MM.1S (cell line): ENCODE measurements around the gene SOD3.

Experiments
- DNase-seq: peaks from one replicate; pipeline ENCODE4 v3.0.0-alpha.2; 2015
- H2AFZ ChIP-seq: fragments of 300-600 bp; sonication (generic); 2 replicates; pipeline ENCODE4 v1.6.0; 2016; ENCODE audit warnings: antibody characterized with exemption, low read length
- H3F3A ChIP-seq: fragments of 300-600 bp; sonication (generic); 2 replicates; pipeline ENCODE4 v1.6.1; 2016; ENCODE audit warnings: mild to moderate bottlenecking, antibody characterized with exemption, low read length, moderate library complexity, mixed read lengths; ENCODE audit not compliant: insufficient read depth
- H3K27ac ChIP-seq: fragments of 300-600 bp; sonication (generic); 2 replicates; pipeline ENCODE4 v1.5.1; 2016; ENCODE audit warnings: mild to moderate bottlenecking, low read length
- H3K27me3 ChIP-seq: fragments of 300-600 bp; sonication (generic); replicated peaks from 2 replicates; pipeline ENCODE4 v1.6.0; 2016; ENCODE audit warnings: low read length; ENCODE audit not compliant: insufficient read depth
- H3K36me3 ChIP-seq: fragments of 300-600 bp; sonication (generic); replicated peaks from 2 replicates; pipeline ENCODE4 v1.6.1; 2016; ENCODE audit warnings: mild to moderate bottlenecking, low read length, mixed read lengths; ENCODE audit not compliant: insufficient read depth
- H3K4me1 ChIP-seq: fragments of 300-600 bp; sonication (generic); 2 replicates; pipeline ENCODE4 v1.6.1; 2016; ENCODE audit warnings: low read length, mixed read lengths
- H3K4me2 ChIP-seq: fragments of 300-600 bp; sonication (generic); 2 replicates; pipeline ENCODE4 v1.6.0; 2016; ENCODE audit warnings: low read depth, low read length
- H3K4me3 ChIP-seq: fragments of 300-600 bp; sonication (generic); 2 replicates; pipeline ENCODE4 v1.5.1; 2016; ENCODE audit warnings: low read length, mixed read lengths
- H3K79me2 ChIP-seq: fragments of 300-600 bp; sonication (generic); 2 replicates; pipeline ENCODE4 v1.6.1; 2016; ENCODE audit warnings: mixed run types, low read length, mixed read lengths
- H3K9ac ChIP-seq: fragments of 300-600 bp; sonication (generic); 2 replicates; pipeline ENCODE4 v1.6.1; 2016; ENCODE audit warnings: low read length, mixed read lengths
- H3K9me2 ChIP-seq: fragments of 300-600 bp; sonication (generic); replicated peaks from 2 replicates; pipeline ENCODE4 v1.6.1; 2016; ENCODE audit warnings: mild to moderate bottlenecking, low read length, mixed read lengths; ENCODE audit not compliant: insufficient read depth
- H3K9me3 ChIP-seq: fragments of 300-600 bp; sonication (generic); replicated peaks from 2 replicates; pipeline ENCODE4 v1.6.1; 2016; ENCODE audit warnings: mild to moderate bottlenecking, low read length, mixed read lengths; ENCODE audit not compliant: insufficient read depth
- H4K20me1 ChIP-seq: fragments of 300-600 bp; sonication (generic); 2 replicates; pipeline ENCODE4 v1.6.1; 2016; ENCODE audit warnings: mild to moderate bottlenecking, low read length, moderate library complexity, mixed read lengths; ENCODE audit not compliant: insufficient read depth
- EZH2 ChIP-seq: fragments of 300-600 bp; sonication (generic); optimal IDR thresholded peaks from 2 replicates; pipeline ENCODE3; 2017; ENCODE audit warnings: low read depth, mild to moderate bottlenecking, antibody characterized with exemption, low read length, mixed read lengths
- EZH2phosphoT487 ChIP-seq: fragments of 300-600 bp; sonication (generic); IDR thresholded peaks from 2 replicates; pipeline ENCODE4 v1.6.1; 2018; ENCODE audit warnings: antibody characterized with exemption, low read length
- TF ChIP-seq, protein P1 (sequence below): fragments of 300-600 bp; sonication (generic); IDR thresholded peaks from 2 replicates; pipeline ENCODE4 v1.5.1; 2016; ENCODE audit warnings: antibody characterized with exemption, low read length, mixed read lengths

SOD3 gene

GRCh38 chr4:24781999-24782745 lies 13.2 kb upstream of the SOD3 start:
- Histone ChIP-seq H3F3A (no peaks in the 10 kb centered on the region), H4K20me1 (no peaks in the 10 kb centered on the region), H2AFZ (no peak overlapping the region), H3K4me1 (no peaks in the 10 kb centered on the region), H3K4me3 (no peak overlapping the region), H3K36me3 (no peaks in the 10 kb centered on the region), H3K27me3 (no peaks in the 10 kb centered on the region), H3K79me2 (no peaks in the 10 kb centered on the region), H3K9me3 (no peaks in the 10 kb centered on the region), H3K4me2 (no peak overlapping the region), H3K27ac (no peak overlapping the region), H3K9ac (no peak overlapping the region), H3K9me2 (no peaks in the 10 kb centered on the region)
- TF ChIP-seq EZH2 (no peak), EZH2phosphoT487 (no peak)
- TF ChIP-seq, protein P1, sequence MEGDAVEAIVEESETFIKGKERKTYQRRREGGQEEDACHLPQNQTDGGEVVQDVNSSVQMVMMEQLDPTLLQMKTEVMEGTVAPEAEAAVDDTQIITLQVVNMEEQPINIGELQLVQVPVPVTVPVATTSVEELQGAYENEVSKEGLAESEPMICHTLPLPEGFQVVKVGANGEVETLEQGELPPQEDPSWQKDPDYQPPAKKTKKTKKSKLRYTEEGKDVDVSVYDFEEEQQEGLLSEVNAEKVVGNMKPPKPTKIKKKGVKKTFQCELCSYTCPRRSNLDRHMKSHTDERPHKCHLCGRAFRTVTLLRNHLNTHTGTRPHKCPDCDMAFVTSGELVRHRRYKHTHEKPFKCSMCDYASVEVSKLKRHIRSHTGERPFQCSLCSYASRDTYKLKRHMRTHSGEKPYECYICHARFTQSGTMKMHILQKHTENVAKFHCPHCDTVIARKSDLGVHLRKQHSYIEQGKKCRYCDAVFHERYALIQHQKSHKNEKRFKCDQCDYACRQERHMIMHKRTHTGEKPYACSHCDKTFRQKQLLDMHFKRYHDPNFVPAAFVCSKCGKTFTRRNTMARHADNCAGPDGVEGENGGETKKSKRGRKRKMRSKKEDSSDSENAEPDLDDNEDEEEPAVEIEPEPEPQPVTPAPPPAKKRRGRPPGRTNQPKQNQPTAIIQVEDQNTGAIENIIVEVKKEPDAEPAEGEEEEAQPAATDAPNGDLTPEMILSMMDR = no peak
- no peak for DNase-seq

GRCh38 chr4:24783506-24783905 lies 11.9 kb upstream of the SOD3 start:
- Histone ChIP-seq H3K27ac (no peak overlapping the region), H3K27me3 (no peaks in the 10 kb centered on the region), H3K36me3 (no peaks in the 10 kb centered on the region), H3K9me3 (no peaks in the 10 kb centered on the region), H3K4me1 (no peaks in the 10 kb centered on the region), H3K79me2 (no peaks in the 10 kb centered on the region), H3F3A (no peaks in the 10 kb centered on the region), H3K4me3 (no peak overlapping the region), H3K4me2 (no peak overlapping the region), H3K9me2 (no peaks in the 10 kb centered on the region), H2AFZ (no peak overlapping the region), H4K20me1 (no peaks in the 10 kb centered on the region), H3K9ac (no peak overlapping the region)
- TF ChIP-seq, protein P1 = no peak
- TF ChIP-seq EZH2phosphoT487 (no peak), EZH2 (no peak)
- no peak for DNase-seq

DNA sequence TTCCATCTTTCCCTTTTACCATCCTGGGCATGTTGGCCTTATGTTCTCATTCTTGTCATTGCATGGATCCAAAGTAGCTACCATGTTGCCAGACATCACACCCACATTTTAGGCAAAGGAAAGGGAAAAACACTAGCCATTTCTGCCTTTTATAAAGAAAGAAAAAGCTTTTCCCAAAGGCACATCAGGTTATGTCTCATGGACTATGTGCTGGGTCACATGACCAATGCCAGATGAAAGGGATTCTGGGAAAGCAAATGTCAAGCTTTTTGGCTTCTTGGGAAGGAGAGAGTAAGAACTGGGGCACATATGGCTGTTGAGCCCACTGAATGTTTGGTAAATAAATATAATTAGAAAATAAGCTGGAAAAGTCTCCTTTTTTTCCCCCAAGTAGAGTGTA lies 4.3 kb upstream of the SOD3 start:
- Histone ChIP-seq H3K9ac (no peak overlapping the region), H3K79me2 (no peaks in the 10 kb centered on the region), H4K20me1 (no peaks in the 10 kb centered on the region), H3K27ac (no peak overlapping the region), H3K9me3 (no peaks in the 10 kb centered on the region), H3K9me2 (no peaks in the 10 kb centered on the region), H3F3A (0 out of 2 replicates have a peak, but pooled peaks cover 2% of the 10 kb centered on the region), H3K4me2 (no peak overlapping the region), H2AFZ (no peak overlapping the region), H3K4me3 (no peak overlapping the region), H3K4me1 (peaks cover 5% of the 10 kb centered on the region; the same call in 1 of the 2 replicates), H3K36me3 (no peaks in the 10 kb centered on the region), H3K27me3 (no peaks in the 10 kb centered on the region)
- TF ChIP-seq, protein P1 = no peak
- TF ChIP-seq EZH2phosphoT487 (no peak), EZH2 (no peak)
- no peak for DNase-seq
